HG03571 (cell line): ENCODE measurements around the gene HOXC4.
A peak's percentile ranks its signal among the peaks of the same experiment; 100 is the strongest.

Experiments
- ATAC-seq: cut with Tn5 transposase; IDR thresholded peaks from one replicate; pipeline ENCODE4 v1.9.1; 2021; ENCODE audit not compliant: unreplicated experiment

Gene HOXC4

DNA sequence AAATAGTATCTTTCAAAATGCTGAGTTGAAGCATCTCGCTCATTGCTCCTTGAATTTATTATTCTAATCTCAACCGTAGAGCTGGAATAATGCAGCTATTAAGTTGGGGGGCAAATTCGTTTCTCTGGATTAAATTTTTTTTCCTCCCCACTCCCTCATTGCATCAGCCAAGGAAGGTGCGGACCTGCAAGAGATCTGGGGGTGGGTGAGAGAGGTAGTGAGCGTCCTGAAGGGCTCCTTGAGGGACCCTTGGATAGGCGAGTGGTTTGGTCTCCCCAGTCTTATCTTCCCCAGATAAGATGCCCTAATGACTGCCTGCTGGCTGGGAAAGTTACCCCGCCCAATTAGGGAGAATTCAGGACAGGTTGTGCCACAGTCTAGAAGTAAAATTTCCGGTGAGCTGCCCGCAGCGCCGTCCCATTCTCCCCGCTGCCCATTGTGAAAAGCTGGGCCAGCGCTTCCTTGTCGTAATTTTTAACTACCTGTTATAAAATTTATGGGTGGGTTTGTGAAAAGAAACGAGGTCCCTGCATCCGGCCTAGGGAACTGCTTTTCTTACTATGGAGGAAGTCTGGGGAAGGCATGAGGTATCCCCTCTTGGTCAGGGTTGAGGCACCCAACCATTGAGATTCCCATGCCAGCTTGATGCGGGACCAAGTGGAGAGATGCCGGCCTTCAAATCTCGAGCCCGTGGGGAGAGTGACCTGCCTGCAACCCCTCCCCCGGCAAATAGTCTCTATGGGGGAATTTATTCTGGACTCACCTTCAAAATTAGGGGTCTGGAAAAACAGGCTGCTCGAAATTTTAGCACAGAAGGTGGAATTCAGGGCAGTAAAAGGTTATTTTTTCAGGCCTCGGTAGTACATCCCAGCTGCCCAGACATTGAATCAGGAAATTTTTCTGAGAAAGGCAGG is 38.4 kb upstream of the HOXC4 start:
- no peak for ATAC-seq

DNA sequence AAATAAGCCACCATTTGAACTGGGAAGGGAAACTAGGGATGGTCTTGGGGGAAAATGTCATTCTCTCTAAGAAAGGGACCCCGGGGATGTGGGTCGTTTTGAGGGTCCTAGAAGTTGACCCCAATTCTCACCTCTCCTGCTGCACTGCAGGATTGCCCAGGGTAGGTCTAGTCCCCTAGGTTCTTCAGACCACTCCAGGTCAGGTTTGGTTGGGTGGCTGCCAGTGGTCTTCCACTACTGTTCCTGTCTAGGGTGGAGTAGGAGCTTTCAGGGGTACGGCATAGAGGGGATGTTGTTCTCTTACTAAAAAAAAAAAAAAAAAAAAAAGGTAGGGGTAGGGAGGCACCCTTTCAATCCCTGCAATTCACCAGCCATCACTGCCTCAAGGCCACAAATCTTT is 37.6 kb upstream of the HOXC4 start:
- no peak for ATAC-seq

- ATAC-seq = no peak
These were observed 37.1 kb upstream of the HOXC4 start for GRCh38 chr12:54016478-54016964.

DNA sequence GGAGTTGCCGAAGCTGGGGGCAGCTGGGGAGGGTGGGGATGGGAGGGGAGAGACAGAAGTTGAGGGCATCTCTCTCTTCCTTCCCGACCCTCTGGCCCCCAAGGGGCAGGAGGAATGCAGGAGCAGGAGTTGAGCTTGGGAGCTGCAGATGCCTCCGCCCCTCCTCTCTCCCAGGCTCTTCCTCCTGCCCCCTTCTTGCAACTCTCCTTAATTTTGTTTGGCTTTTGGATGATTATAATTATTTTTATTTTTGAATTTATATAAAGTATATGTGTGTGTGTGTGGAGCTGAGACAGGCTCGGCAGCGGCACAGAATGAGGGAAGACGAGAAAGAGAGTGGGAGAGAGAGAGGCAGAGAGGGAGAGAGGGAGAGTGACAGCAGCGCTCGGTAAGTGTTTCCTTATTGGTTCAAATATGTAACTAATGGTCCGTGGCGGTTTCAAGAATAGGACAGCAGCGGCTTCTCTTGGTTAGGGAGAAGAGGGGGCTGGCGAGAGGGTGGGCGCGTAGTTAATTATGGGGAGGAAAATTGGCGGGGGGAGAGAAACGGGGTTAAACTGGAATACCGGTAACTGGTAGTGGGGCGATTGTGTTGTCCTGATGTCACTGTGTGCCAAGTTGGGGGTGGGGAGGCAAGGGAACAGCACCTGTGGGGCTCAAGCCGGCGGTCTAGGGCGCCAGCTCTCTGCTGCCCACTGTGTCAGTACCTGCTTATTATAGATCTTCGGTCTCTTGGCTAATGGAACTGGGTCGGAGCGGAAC is 36.4 kb upstream of the HOXC4 start:
- ATAC-seq = peak; percentile 11

GRCh38 chr12:54017878-54018467 is 35.7 kb upstream of the HOXC4 start:
- ATAC-seq = peak; percentile 81

GRCh38 chr12:54018468-54018984 is 35.1 kb upstream of the HOXC4 start:
- ATAC-seq = no peak

DNA sequence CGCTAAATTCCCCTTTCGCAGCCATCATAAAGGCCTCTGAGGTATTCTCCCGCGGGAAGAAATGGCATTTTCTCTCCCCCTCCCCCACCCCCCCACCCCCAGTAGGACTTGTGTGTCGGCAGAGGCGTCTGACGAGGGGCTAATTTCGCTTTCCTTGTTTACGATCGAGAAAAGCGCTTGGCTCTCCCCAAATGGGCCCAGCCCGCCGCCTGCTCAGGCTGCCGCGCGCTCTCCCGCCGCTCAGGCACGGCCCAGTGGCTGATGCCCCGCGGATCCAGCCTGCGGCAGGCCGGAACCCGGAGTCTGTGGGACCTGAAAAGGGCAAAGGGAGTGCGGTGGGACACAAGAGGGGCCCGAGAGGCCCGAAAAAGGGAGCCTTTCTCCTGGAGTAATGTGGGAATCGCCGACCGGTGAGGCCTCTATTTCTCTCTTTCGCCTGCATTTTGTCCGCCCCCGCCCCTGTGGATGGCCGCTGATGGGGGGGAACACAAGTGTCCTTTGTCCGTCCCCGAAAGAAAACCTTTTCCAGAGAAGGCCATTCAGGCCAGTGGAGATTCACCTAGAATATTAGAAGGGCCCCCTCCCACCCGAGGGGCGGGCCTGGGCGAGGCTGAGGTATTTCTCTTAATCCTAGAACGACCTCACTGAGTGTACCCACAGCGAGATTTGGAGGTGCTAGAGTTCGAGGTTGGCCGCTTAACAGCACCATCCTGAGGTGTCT is 34.4 kb upstream of the HOXC4 start:
- no peak for ATAC-seq

GRCh38 chr12:54019924-54020590 is 33.6 kb upstream of the HOXC4 start:
- no peak for ATAC-seq

DNA sequence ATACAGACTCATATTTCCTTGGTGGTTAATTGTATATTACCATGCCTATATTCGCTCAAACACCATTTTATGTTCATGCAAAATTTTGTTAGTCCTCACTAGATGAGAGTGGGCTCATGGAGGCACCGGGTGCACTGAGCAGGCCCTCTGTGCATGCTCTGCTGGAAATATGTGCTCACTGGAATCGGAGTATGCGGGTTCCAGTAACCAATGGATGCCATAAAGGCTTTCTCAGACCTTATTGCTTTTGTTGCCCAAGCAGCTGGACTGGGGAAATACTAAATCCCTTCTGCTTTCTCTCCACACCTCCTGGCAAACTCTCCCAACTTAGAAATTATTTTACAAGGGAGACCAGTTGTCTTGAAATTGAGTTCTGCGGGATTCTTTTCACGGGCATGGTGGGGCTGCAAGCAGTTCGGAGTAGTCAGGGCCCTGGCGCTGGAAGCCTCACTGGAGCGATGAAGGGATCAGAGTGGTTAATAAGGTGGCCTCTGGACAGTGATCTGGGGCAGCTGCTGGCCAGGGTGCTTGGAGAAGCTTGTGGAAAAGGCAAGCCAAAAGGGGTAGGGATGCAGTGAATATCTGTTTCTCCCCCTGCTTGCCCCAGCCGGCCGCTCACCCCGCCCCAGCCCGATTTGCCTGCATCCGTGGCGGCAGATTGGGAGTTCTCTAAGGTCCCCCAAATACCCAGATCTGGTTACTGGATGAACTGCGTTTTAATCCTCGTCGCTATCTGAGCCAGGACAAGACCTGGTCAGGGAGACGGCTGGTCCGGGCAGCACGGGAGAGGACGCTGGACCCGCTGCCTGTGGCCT is 32.8 kb upstream of the HOXC4 start:
- ATAC-seq = no peak

- ATAC-seq = no peak
These were observed 32.1 kb upstream of the HOXC4 start for GRCh38 chr12:54021432-54022013.

- ATAC-seq = no peak
These were observed 30.4 kb upstream of the HOXC4 start for GRCh38 chr12:54022960-54023884.

DNA sequence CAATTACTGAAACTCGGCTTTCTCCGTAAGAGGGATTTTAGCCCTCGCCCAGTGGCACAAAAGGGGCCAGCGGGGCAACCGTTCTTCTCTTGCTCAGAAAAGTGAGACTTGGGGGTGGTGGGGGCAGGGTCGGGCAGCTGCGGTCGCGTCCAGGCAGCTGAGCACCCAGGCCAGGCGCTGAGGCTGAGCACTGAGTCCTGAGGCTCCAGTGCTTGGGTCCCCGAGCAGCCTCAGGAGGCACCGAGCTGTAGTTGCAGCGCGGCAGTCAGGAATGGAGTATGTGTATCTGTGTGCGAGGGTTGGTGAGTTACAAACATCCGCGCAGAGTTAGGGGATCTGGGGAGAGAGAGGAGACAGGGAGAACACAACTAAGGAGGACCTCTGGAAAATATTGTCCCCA is 29.5 kb upstream of the HOXC4 start:
- no peak for ATAC-seq

GRCh38 chr12:54024581-54025305 is 28.9 kb upstream of the HOXC4 start:
- ATAC-seq = no peak

- ATAC-seq = no peak
These were observed 27.9 kb upstream of the HOXC4 start for GRCh38 chr12:54025499-54026405.

GRCh38 chr12:54026640-54027441 is 26.8 kb upstream of the HOXC4 start:
- no peak for ATAC-seq

DNA sequence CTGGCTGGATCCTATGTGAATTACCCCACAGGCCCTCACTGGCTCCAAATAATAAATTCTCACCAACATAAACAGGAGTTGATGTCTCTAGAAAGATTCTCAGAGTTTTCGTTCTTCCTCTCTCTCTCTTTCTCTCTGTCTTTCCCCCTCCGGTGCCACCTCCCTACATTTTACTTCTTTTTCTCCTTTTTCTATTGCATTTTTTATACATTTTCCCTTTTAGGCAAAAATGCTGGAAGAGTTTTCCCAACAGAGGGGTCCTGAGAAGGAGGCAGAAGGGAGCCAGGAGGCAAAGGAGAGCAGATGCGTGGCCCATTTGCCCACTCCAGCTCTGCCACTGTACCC is 26.2 kb upstream of the HOXC4 start:
- no peak for ATAC-seq
